NCI-H446 treated with DMSO at 0.1 percent for 48 hours (cell line): ENCODE data around the gene PPARA.
A peak's percentile ranks its signal among the peaks of the same experiment; 100 is the strongest.

ENCODE experiments used
- DNase-seq: peaks from one replicate; lab custom pipeline; 2025; lab: John Stamatoyannopoulos, UW

PPARA gene

GRCh38 chr22:46150034-46150654 lies at the start of gene PPARA:
Gene PPARA, plus strand, starts transcription at chr22:46150526. Its CDS starts 47,858 bp downstream, at chr22:46198384.
- no peak for DNase-seq

GRCh38 chr22:46102159-46102558 lies 48.2 kb upstream of the PPARA start:
- DNase-seq: no peak

DNA sequence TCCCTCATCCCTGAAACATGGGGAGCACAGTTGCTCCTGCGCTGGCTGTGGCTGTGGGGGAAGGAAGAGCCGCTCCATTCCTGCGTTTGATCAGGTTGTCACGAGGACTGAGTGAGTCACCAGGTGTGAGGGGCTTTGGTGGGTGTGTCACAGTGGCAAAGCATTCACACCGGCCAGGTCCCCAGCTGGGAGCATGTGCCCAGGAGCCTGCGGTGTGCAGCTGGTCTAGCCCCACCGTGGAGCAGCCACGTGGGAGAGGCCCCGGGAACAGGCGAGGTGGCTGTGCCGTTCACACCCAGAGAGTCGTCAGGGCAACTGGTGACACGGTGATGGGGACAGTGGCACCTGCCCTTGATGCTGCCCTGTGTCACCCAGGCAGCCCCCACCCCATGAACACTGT lies 47.6 kb upstream of the PPARA start:
- DNase-seq: no peak

DNA sequence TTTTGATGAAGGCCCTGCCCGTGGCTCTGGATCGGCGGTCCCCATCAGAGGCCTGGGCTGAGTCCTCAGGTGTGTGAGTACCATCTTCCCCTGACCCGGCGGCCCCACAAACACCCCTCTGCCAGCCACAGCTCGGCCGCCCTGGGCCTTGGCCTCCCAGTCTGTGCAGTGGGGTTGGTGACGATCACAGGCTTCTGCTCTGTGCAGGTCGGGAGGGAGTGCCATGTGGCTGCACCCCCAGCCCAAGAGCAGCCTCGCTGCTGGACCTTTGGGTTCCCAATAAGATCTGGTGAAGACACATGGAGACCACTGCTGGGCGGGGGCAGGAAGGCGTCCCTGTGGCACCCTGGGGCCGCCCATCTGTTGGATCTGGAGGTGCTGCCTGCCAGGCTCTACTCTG lies 47.1 kb upstream of the PPARA start:
- DNase-seq: no peak

DNA sequence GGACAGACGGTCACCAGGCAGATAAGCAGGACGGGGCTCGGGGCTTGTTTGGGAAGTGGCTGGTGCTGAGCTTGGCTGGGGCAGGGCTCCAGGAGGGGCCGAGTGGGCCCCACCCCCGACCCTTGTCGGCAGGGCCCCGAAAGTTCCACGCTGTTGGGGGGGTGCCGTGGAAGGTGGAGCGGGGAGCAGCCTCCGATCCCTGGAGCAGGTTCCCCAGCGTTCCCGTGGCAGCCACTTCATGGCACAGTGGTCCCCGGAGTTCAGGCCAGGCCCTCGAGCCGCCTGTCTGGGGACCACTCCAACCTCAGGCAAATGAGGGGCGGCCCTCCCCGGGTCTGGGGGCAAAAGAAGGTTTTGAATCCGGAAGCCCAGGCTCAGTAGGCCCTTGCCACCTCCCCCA lies 46.7 kb upstream of the PPARA start:
- no peak for DNase-seq

DNA sequence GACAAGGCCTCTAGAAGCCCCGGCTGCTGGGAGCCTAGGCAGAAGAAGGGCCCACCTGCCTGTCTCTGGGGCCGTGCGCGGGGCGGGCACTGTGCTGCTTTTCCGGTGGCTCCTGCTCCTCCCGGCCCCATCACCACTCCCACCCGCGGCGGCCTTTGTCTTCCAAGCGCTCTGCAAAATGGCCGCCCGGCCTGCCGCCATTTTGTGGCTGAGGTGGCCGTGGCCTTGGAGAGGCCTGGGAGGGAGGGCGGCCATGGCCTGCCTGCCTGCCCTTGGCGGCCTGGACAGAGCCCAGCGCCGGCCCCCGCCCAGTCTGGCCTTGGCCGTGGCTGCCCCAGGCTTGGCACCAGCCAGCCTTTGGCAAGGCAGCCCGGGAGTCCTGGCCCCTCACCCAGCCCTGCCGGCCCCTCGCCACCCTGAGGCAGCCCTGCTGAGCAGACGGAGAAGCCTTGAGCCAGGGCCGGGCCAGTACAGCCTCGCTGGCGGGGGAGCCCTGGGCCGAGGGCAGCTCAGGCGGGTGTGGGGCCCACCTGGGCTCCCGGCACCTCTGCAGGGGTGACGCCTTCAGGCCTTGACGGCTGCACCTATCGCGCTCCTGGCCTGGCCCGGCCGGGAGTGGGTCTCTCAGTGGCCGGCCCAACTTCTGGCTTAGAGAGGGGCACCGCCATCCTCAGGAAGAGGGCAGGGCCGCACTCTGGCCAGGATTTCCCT lies 46.0 kb upstream of the PPARA start:
- no peak for DNase-seq

DNA sequence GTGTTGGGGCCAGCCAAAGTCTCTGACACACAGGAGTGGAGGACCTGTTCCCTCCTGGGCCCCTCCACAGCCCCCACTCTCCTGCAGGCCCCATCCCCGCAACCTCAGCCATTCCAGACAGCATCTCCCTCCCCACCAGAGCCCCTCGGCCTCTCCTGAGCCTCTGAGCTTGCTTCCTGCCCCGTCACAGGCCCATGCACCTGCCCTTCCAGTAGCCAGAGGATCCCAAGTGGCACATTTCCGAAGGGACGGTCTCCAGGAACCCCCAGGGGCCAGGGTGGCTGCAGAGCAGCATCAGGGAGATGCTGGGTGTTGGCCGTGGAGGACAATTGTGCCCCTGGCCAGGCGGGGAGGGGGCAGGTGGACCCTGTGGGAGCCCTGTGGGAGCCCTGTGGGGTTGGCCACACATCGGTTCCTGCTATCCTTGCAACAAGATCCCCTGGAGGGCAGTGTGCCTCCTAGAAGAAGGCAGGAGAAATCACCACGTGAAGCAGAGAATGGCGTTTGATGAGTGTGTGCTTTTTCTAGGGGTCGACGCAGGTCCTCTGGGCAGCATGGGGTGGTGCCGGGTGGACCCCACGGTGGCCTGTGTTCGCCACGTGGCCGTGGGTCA lies 45.3 kb upstream of the PPARA start:
- no peak for DNase-seq

GRCh38 chr22:46105494-46106278 lies 44.6 kb upstream of the PPARA start:
- DNase-seq: no peak

GRCh38 chr22:46106279-46107022 lies 43.9 kb upstream of the PPARA start:
- DNase-seq: no peak

DNA sequence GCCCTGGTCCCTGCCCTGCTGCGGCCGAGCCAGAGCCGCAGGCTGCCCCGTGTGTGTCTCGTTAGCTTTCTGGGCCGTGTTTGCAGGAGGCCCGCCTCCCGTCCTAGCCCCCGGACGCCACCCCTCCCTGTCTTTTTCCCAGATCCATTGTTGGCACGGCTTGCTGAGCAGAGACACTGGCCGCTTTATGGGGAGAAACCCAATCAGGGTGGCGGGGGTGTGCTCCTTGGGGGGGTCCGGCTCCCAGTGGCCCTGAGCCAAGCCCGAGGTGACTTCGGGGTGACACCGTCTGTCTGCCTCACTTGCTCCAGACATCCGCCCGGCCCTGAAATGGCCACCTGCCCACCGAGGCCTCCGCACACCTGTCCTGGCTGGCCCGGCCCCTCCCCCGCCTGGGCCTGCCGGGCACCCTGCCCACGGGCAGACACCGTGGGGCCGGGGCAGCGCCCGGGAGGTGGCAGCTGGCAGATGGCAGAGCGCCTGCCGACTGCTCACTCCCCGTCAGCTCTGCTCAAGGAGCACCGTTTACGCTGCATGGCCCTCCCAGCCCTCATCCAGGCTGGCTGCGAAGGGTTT lies 43.1 kb upstream of the PPARA start:
- peak; percentile 65 for DNase-seq

DNA sequence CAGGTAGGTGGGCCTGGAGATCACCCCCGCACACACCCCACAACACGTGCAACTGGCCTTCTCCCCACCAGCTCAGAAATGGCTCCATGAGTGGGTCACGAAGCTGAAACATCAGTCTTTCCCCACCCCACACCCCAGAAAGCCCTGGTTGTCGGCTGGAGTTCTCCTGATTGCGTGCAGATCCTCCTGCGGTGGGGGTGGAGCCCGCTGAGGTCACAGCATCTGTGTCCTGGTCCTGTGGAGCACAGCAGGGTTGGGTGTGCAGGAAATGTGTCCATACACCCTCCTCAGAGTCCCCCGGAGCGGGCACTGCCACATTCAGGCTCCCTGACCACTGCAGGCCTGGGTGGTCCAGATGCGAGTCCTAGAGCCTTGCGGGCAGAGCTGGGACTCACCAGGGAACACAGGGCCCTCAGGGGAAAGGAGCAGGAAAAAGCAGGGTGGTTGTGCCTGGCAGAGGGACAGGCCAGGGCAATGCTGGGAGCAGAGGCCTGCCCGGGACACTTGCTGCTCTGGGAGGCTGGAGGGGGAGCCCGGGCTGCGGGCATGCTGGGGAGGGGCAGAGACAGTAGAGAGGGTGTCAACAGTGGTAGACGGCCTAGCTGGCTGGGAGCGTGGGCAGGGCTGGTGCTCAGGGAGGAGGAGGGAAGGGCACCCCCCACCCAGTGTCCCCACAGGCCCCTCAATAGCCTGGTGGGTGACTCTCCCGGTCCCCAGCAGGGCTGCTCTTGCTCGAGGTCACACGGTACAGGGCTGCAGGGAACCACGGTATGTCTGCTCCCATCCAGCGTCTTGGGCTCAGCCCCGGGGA lies 42.4 kb upstream of the PPARA start:
- DNase-seq: no peak

GRCh38 chr22:46108564-46109473 lies 41.5 kb upstream of the PPARA start:
- no peak for DNase-seq

DNA sequence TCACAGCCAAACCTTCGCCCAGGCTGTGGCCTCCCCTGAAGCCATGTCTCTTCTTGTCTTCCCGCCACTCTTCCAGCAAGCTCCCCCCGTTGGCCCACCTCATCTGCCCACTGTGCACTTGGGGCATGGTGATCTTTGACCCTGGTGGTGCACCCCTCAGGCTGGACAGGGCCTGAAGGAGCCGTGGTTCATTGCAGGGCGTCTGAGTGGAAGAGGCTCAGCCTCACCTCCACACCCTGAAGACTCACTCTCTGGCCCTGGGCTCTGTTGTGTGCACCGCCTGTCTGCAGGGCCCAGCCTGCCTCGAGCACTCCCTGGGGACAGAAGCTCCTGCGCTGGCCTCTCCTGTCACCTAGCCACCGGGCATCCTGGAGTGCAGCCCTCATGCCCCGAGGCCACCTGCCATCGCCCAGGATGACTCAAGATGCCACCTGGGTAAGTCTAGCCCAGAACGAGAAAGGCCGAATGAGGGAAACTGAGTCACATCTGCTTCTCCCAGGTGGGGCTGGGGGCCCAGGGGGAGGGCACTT lies 40.8 kb upstream of the PPARA start:
- DNase-seq: no peak

DNA sequence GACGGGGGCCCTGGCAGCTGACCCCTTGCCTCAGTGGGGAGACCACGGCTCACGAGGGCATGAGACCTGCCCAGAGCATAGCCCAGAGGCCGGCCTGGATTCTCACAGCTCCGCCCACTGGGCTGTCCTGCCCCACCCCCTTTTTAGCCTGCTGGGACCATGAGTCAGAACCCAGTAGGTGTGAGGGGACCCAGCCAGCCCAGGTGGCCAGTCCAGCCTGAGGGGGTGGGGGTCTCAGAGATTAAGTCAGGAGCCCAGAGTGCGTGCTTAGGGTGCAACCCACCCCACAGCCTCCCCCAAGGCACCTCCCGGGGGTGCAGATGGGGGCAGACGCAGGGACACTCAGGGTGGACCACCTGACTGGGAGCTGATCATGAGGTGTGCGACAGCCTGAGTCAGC lies 40.1 kb upstream of the PPARA start:
- DNase-seq: no peak

DNA sequence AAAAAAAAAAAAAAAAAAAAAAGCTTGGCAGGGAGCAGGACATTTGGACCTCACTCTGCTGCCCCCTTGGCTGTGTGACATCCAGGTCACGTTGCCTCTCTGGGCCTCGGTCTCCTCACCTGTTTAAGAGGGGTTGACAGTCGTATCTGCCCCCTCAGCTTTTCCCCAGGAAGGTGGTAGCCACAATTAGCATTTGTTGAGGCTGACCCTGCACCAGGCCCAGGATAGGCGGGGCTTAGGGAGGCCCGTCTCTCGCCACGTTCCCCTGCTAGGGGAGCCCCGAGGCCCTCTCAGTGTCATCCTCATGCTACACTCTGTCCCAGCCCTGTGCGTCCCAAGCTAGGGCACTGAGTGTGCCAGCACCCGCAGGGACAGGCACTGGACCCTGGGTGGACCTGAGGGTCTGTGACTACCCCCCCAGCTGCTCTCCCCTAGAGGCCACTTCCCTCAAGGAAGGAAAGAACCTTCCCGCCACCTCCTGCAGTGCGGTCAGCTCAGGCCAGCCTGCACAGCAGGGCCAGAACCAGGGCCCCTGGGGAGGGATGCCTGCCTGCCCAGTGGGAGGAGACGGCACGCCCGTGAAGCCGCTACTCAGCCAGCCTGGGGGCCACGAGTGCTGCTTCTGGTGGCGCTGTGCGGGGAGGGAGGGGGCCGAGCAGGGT lies 38.5 kb upstream of the PPARA start:
- no peak for DNase-seq

DNA sequence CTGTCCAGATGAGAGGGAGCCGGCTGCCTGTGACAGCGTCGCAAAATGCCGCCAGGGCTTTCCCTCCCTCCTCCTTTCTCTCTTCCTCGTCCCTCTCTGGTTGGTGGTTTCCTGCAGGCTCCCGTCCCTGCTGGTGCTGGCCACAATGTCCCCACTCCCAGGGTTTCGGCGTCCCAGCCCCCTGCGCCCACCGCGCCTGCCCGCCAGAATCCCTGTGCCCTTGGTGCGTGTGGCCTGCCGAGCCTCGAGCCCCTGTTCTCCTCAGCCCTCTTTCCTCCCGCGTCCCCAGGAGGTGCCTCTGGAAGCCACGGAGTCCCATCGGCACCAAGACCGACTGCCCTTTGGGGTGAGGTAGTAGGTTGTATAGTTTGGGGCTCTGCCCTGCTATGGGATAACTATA lies 37.9 kb upstream of the PPARA start:
- DNase-seq: no peak

DNA sequence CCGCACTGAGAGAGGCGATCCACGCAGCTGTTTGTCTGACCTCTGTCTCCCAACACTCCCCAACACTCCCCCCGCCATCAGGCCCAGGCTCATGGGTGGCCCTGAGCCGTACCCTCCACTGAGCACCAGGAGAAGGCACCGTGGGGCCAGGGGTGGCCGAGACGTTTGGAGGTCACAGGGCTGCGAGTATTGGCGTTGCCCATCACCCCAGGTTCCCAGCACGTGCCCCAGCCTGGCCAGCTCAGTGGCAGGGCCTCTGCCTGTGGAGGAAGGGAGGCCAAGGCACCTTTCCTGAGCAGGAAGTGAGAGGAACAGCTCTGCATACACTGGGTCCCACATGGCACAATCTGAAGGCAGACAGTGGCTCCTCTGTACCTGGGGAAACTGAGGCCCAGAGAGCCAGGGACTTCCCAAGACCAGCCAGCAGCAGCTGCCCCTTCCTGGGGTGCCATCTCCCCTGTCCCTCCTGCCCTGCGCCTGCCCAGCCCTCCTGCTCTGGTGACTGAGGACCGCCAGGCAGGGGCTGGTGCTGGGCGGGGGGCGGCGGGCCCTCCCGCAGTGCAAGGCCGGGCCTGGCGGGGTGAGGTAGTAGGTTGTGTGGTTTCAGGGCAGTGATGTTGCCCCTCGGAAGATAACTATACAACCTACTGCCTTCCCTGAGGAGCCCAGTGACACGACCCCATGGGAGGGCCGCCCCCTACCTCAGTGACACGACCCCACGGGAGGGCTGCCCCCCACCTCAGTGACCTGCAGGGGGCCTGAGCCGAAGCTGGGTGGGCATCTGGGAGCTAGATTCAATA lies 37.0 kb upstream of the PPARA start:
- DNase-seq: no peak

- no peak for DNase-seq
These were observed 36.3 kb upstream of the PPARA start for GRCh38 chr22:46113910-46114517.
